Activated CD4-positive, alpha-beta T cell treated with anti-CD3 and anti-CD28 coated beads, Interleukin-2, amount 10 ng/mL, durations not matched to agents 7 days and 5 days (primary cell): Measurements from ENCODE around the gene TRIM61. TPM values are rescaled to one million over a fixed set of nuclear protein-coding genes. Genes with fewer than 3 reads are reported as not detected.
"Not testable (repeated sequence)": the region's sequence is repeated elsewhere in the genome, so short reads cannot be mapped to it uniquely, and the experiment has no call there.

Experiments
- CTCF ChIA-PET: fragments of 350-600 bp; sonication (Branson Sonifier 250); formaldehyde crosslinking; loops from one replicate; lab custom pipeline; 2021; ENCODE audit warnings: antibody characterized with exemption; lab: Charles Lee
- POLR2A ChIA-PET: fragments of 350-600 bp; sonication (Branson Sonifier 250); formaldehyde crosslinking; loops from one replicate; lab custom pipeline; 2021; ENCODE audit warnings: antibody characterized with exemption; lab: Charles Lee
- DNase-seq: peaks from one replicate; pipeline ENCODE4 v3.0.0-alpha.2; 2020
- H3K27ac Mint-ChIP-seq: one replicate; pipeline ENCODE4 v1.8.0; 2021; ENCODE audit warnings: mild to moderate bottlenecking, moderate library complexity, mixed read lengths
- H3K27me3 Mint-ChIP-seq: one replicate; pipeline ENCODE4 v1.8.0; 2021; ENCODE audit warnings: mixed read lengths
- H3K36me3 Mint-ChIP-seq: one replicate; pipeline ENCODE4 v1.8.0; 2021; ENCODE audit warnings: low read depth, mixed read lengths
- H3K4me1 Mint-ChIP-seq: one replicate; pipeline ENCODE4 v1.8.0; 2021; ENCODE audit warnings: mixed read lengths
- H3K4me3 Mint-ChIP-seq: one replicate; pipeline ENCODE4 v1.8.0; 2021; ENCODE audit warnings: mild to moderate bottlenecking, moderate library complexity, mixed read lengths
- H3K9me3 Mint-ChIP-seq: one replicate; pipeline ENCODE4 v1.8.0; 2021; ENCODE audit warnings: mixed read lengths
- total RNA-seq, 2 experiments: library from RNA; stranded (reverse); gene quantifications; one replicate each; pipeline ENCODE4 v1.2.3, GENCODE V29; 2021

The TRIM61 gene
- total RNA-seq, 2 experiments from 2014 or later: 1.1 to 1.3 TPM

DNA sequence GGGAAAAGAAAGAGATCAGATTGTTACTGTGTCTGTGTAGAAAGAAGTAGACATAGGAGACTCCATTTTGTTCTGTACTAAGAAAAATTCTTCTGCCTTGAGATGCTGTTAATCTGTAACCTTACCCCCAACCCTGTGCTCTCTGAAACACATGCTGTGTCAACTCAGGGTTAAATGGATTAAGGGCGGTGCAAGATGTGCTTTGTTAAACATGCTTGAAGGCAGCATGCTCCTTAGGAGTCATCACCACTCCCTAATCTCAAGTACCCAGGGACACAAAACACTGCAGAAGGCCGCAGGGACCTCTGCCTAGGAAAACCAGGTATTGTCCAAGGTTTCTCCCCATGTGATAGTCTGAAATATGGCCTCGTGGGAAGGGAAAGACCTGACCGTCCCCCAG lies 24.5 kb upstream of the TRIM61 start:
- H3K9me3 Mint-ChIP-seq, H3K4me3 Mint-ChIP-seq, H3K4me1 Mint-ChIP-seq, H3K27ac Mint-ChIP-seq, DNase-seq, H3K36me3 Mint-ChIP-seq, POLR2A ChIA-PET, CTCF ChIA-PET: not testable (repeated sequence)
- H3K27me3 Mint-ChIP-seq: peaks cover 23% of the 10 kb centered on the region

DNA sequence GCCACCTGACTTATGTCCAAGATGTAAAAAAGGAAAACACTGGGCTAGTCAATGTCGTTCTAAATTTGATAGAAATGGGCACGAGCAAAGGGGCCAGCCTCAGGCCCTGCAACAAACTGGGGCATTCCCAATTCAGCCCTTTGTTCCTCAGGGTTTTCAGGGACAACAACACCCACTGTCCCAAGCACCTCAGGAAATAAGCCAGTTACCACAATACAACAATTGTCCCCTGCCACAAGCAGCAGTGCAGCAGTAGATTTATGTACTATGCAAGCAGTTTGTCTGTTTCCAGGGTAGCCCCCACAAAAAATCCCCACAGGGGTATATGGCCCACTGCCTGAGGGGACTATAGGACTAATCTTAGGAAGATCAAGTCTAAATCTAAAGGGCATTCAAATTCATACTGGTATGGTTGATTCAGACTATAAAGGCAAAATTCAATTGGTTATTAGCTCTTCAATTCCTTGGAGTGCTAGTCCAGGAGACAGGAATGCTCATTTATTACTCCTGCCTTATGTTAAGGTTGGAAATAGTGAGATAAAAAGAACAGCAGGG lies 21.1 kb upstream of the TRIM61 start:
- H3K36me3 Mint-ChIP-seq, POLR2A ChIA-PET, H3K9me3 Mint-ChIP-seq, DNase-seq, H3K4me1 Mint-ChIP-seq, CTCF ChIA-PET, H3K4me3 Mint-ChIP-seq, H3K27ac Mint-ChIP-seq: not testable (repeated sequence)
- H3K27me3 Mint-ChIP-seq: peaks cover 13% of the 10 kb centered on the region

DNA sequence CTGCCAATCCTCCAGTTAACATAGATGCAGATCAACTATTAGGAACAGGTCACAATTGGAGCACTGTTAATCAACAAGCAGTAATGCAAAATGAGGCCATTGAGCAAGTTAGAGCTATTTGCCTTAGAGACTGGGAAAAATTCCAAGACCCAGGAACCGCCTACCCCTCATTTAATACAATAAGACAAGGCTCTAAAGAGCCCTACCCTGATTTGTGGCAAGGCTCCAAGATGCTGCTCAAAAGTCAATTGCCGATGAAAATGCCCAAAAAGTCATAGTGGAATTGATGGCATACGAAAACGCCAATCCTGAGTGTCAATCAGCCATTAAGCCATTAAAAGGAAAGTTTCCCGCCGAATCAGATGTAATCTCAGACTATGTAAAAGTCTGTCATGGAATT lies 20.5 kb upstream of the TRIM61 start:
- H3K9me3 Mint-ChIP-seq: no peaks in the 10 kb centered on the region
- no peak overlapping the region for H3K4me3 Mint-ChIP-seq
- no peak overlapping the region for H3K27ac Mint-ChIP-seq
- no peak for DNase-seq
- H3K4me1 Mint-ChIP-seq: no peaks in the 10 kb centered on the region
- ChIA-PET POLR2A (no interaction called here), CTCF (interaction anchor here (0.6 kb wide), 1 partner anchor 352 kb away, joined by 7 read pairs; no protein-coding TSS in a partner anchor)
- peaks cover 13% of the 10 kb centered on the region for H3K27me3 Mint-ChIP-seq
- no peaks in the 10 kb centered on the region for H3K36me3 Mint-ChIP-seq

DNA sequence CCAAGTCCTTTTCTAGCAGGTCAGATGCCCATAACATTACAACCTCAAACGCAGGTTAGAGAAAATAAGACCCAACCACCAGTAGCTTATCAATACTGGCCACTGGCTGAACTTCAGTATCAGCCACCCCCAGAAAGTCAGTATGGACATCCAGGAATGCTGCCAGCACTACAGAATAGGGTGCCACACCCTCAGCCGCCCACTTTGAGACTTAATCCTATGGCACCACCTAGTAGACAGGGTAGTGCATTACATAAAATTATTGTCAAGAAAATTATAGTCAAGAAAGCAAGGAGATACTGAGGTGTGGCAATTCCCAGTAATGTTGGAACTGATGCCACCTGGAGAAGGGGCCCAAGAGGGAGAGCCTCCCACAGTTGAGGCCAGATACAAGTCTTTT lies 19.9 kb upstream of the TRIM61 start:
- ChIA-PET CTCF (interaction anchor here (0.6 kb wide), 1 partner anchor 352 kb away, joined by 7 read pairs; no protein-coding TSS in a partner anchor), POLR2A (no interaction called here)
- no peak overlapping the region for H3K27ac Mint-ChIP-seq
- H3K4me3 Mint-ChIP-seq: no peak overlapping the region
- H3K36me3 Mint-ChIP-seq: no peaks in the 10 kb centered on the region
- H3K4me1 Mint-ChIP-seq: no peaks in the 10 kb centered on the region
- DNase-seq: no peak
- no peaks in the 10 kb centered on the region for H3K9me3 Mint-ChIP-seq
- peaks cover 13% of the 10 kb centered on the region for H3K27me3 Mint-ChIP-seq

DNA sequence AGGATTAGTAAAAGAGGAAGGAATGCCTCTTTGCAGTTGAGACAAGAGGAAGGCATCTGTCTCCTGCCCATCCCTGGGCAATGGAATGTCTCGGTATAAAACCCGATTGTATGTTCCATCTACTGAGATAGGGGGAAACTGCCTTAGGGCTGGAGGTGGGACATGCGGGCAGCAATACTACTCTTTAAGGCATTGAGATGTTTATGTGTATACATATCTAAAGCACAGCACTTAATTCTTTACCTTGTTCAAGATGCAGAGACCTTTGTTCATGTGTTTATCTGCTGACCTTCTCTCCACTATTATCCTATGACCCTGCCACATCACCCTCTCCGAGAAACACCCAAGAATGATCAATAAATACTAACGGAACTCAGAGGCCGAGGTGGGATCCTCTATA lies 18.7 kb upstream of the TRIM61 start:
- H3K27ac Mint-ChIP-seq, H3K4me1 Mint-ChIP-seq, H3K4me3 Mint-ChIP-seq, H3K36me3 Mint-ChIP-seq, POLR2A ChIA-PET, CTCF ChIA-PET, DNase-seq, H3K9me3 Mint-ChIP-seq: not testable (repeated sequence)
- peaks cover 13% of the 10 kb centered on the region for H3K27me3 Mint-ChIP-seq

DNA sequence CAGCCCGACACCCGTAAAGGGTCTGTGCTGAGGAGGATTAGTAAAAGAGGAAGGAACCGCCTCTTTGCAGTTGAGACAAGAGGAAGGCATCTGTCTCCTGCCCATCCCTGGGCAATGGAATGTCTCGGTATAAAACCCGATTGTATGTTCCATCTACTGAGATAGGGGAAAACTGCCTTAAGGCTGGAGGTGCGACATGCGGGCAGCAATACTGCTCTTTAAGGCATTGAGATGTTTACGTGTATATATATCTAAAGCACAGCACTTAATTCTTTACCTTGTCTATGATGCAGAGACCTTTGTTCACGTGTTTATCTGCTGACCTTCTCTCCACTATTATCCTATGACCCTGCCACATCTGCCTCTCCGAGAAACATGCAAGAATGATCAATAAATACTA lies 13.3 kb upstream of the TRIM61 start:
- DNase-seq, H3K27me3 Mint-ChIP-seq, H3K4me3 Mint-ChIP-seq, CTCF ChIA-PET, H3K36me3 Mint-ChIP-seq, H3K9me3 Mint-ChIP-seq, H3K27ac Mint-ChIP-seq, H3K4me1 Mint-ChIP-seq, POLR2A ChIA-PET: not testable (repeated sequence)

DNA sequence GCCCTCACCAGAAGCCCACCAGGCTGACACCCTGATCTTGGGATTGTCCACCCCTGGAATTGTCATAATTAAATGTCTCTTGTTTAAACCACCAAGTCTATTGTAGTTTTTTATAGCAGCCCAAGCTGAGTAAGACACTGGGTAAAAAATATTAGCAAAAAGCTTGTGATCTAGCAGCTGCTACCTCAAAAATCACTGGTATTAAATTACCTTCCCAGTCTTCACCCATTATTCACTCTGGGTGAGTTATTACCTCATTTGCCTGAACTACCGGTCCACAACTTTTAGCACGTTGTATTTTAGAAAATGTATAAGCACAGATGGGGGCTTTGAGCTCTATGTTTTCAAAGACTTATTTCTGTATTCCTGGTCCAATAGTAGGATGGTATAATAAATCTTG lies 12.0 kb upstream of the TRIM61 start:
- Mint-ChIP-seq H3K27ac (no peak overlapping the region), H3K4me3 (no peak overlapping the region), H3K9me3 (no peaks in the 10 kb centered on the region), H3K36me3 (no peaks in the 10 kb centered on the region), H3K27me3 (peaks cover 3% of the 10 kb centered on the region), H3K4me1 (no peaks in the 10 kb centered on the region)
- POLR2A ChIA-PET: no interaction called here
- no peak for DNase-seq
- CTCF ChIA-PET: interaction anchor here (0.6 kb wide), 1 partner anchor 1927 kb away, joined by 3 read pairs; no protein-coding TSS in a partner anchor

DNA sequence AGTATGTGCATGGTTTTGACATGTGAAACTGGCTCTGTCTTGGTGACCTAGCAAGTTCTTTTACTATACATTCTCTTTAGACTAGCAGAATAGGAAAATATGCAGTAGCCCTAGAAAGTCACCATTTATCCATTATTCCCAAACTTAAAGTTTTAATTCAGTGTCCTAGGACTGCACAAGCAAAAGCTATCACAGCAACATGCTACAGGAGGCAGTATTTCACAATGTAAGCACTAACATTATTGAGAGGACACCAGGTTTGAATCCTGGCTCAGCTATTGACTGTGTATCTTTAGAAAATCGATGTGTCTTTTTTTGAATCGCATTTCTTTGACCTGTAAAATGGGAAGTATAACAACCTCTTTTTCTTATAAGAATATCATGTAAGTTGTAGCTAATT lies 5.5 kb downstream of the TRIM61 start:
- H3K36me3 Mint-ChIP-seq, DNase-seq, CTCF ChIA-PET, H3K4me3 Mint-ChIP-seq, H3K27ac Mint-ChIP-seq, H3K9me3 Mint-ChIP-seq, H3K27me3 Mint-ChIP-seq, POLR2A ChIA-PET, H3K4me1 Mint-ChIP-seq: not testable (repeated sequence)

DNA sequence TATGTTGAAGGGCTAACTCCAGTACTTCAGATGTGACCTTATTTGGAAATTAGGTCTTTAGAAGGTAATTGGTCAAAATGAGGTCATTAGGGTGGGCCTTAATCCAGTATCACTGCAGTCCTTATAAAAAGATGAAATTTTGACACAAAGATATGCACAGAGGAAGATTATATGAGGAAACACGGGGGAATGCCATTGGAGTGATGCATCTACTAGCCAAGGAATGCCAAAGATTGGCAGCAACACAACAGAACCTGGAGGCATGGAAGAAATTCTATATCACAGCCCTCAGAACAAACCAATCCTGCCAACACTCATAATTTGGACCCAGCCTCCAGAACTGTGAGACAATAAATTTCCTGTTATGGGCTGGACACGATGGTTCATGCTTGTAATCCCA lies 17.6 kb downstream of the TRIM61 start:
- H3K4me1 Mint-ChIP-seq: peaks cover 24% of the 10 kb centered on the region
- no peak overlapping the region for H3K27ac Mint-ChIP-seq
- peaks cover 3% of the 10 kb centered on the region for H3K27me3 Mint-ChIP-seq
- CTCF ChIA-PET: no interaction called here
- H3K4me3 Mint-ChIP-seq: no peak overlapping the region
- POLR2A ChIA-PET: no interaction called here
- H3K9me3 Mint-ChIP-seq: peaks cover 4% of the 10 kb centered on the region
- H3K36me3 Mint-ChIP-seq: peaks cover 8% of the 10 kb centered on the region
- no peak for DNase-seq

DNA sequence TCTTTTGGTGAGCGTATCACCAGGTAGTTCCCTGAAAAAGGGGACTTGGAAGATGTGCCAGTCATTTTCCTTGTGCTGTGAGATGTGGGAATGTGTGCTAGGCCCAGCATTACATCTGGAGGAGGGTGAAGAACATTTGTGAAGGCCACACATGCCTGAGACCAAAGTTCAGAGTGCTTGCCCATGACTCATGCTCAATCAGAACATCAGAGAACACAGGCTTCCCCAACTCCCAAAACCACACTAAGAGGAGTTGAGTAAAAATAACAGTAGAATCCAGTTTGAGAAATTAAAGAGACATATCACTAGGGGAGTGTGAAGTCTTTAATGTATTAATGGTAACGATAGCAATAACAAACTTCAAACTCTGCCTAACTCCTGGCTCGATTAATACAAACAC lies 18.0 kb downstream of the TRIM61 start:
- H3K9me3 Mint-ChIP-seq, H3K27me3 Mint-ChIP-seq, H3K36me3 Mint-ChIP-seq, H3K27ac Mint-ChIP-seq, DNase-seq, H3K4me3 Mint-ChIP-seq, CTCF ChIA-PET, POLR2A ChIA-PET: not testable (repeated sequence)
- H3K4me1 Mint-ChIP-seq: peaks cover 24% of the 10 kb centered on the region

DNA sequence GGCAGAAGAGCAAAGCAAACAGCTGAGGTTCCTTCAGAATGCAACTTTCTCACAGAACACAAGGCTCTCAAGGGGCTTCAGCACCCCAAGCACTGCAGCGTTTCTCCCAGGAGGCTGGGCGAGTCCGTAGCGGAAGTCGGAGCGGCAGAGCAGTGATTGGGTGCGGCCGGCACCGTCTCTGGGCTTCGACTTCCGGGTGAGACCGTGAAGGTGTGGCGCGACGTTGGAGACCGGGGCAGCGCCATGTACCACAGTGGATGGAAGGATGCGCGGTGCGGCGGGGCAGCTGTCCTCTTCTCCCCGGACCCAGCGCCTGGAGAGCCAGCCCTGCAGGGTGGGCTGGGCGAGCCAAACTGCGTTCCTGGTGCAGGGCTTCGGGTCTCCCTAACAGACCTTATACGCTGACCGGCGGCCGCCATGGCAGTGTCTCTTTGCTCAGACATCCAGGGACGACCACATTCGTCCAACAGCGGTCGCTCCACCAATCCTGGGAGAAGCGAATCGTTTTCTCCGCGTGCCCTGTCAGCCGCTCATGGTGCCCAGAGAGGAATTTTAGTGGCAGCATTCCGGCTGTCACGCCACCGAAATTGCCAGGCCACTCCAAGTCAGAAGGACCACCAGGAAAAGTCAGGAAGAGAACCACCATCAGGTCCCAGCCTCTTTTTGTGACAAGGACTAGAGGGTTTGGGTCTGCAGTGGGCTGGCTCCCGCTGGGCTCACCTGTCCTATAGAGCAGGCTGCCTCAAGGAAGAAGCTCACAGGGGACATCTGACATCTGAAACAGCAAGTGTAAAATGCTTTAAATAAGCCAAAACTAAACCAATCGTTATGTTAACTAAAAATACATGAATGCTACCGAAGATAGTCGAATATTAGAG lies 20.5 kb downstream of the TRIM61 start:
- Mint-ChIP-seq H3K4me1 (peaks cover 24% of the 10 kb centered on the region), H3K9me3 (peaks cover 4% of the 10 kb centered on the region), H3K36me3 (peaks cover 8% of the 10 kb centered on the region), H3K27ac (peak overlapping the region; percentile 83), H3K4me3 (peak overlapping the region; percentile 87), H3K27me3 (peaks cover 3% of the 10 kb centered on the region)
- peak; percentile 78 for DNase-seq
- POLR2A ChIA-PET: no interaction called here
- CTCF ChIA-PET: interaction anchor here (1.2 kb wide), 1 partner anchor 1838 kb away, joined by 4 read pairs; no protein-coding TSS in a partner anchor

DNA sequence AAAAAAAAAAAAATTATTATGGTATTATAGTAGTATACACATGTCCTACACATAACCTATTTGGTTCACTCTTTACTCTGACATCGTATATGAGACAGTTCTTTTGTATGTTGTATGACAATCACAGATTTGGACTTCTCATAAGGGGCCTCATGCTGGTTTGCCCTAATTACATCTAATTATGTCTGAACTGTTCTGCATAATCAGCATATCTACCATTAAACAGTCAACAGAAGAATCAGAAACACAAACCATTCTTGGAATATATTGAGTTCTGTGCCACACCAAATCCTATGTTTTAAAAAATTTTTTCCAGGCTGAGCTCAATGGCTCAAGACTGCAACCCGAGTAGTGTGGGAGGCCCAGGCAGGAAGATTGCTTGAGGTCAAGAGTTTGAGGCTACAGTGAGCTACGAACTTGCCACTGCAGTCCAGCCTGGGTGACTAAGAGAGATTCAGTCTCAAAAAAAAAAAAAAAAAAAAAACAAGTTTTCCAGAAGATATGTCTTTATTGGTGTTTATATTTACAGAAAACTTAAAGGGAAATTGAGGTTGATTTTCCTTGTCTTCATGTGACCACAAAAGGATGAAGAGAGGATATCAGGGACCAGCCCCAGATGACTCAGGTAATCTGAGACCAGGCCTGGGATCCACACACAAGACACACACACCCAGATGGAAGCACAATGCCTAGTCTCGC lies 22.2 kb downstream of the TRIM61 start:
- Mint-ChIP-seq H3K27ac (no peak overlapping the region), H3K9me3 (peaks cover 4% of the 10 kb centered on the region), H3K27me3 (peaks cover 10% of the 10 kb centered on the region), H3K4me1 (peaks cover 24% of the 10 kb centered on the region), H3K36me3 (peaks cover 8% of the 10 kb centered on the region), H3K4me3 (peak overlapping the region; percentile 39)
- ChIA-PET POLR2A (no interaction called here), CTCF (interaction anchor here (1.3 kb wide), 1 partner anchor 28 kb away, joined by 4 read pairs; no protein-coding TSS in a partner anchor)
- no peak for DNase-seq

DNA sequence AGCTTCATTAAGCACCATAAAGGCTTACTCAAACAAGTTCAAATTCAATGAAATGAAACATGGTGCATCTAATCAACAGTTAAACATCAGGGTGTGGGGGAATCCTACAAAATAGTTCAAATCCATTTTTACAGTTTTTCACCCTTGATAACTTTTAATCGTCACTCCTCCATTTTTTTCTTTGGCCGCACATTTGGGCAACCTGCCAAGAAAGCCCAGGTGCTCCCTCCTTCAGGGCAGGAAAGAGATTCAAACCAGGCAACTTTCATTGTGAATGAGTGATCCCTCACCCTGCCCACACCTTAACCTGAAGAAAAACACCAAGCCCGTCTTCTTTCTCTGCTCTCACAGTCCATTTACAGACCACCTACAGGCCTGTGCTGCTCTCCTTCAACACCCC lies 24.9 kb downstream of the TRIM61 start:
- Mint-ChIP-seq H3K27me3 (peaks cover 11% of the 10 kb centered on the region), H3K27ac (no peak overlapping the region), H3K9me3 (no peaks in the 10 kb centered on the region), H3K36me3 (peaks cover 8% of the 10 kb centered on the region), H3K4me1 (peaks cover 12% of the 10 kb centered on the region), H3K4me3 (no peak overlapping the region)
- no peak for DNase-seq
- POLR2A ChIA-PET: no interaction called here
- CTCF ChIA-PET: no interaction called here
